DMS53 treated with DMSO at 0.1 percent for 48 hours (cell line): Measurements from ENCODE around the gene SBK2.
A peak's percentile ranks its signal among the peaks of the same experiment; 100 is the strongest.
"Not testable (repeated sequence)": the region's sequence is repeated elsewhere in the genome, so short reads cannot be mapped to it uniquely, and the experiment has no call there.

Source experiments
- DNase-seq: peaks from one replicate; lab custom pipeline; 2025; ENCODE audit not compliant: unreplicated experiment; lab: John Stamatoyannopoulos, UW

The SBK2 gene

DNA sequence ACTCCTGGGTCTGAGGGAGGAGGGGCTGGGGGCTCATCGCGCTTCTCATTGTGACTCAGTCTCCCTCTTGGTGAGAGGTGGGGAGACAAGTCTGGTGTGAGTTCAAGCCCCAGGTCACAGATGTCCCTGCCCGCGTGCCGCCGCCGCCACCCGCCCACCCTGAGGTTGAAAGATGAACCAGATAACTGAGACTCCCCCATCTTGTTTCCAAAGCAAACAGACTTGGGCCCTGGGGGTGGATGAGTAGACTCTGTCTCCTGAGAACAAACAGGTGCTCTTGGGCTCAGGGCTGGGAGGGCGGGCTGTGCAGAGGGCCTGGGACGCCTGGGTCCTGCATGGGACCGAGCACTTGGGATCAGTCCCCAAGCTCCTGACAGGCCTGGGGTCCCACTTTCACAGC lies 567 bp downstream of the SBK2 start:
- DNase-seq: no peak

DNA sequence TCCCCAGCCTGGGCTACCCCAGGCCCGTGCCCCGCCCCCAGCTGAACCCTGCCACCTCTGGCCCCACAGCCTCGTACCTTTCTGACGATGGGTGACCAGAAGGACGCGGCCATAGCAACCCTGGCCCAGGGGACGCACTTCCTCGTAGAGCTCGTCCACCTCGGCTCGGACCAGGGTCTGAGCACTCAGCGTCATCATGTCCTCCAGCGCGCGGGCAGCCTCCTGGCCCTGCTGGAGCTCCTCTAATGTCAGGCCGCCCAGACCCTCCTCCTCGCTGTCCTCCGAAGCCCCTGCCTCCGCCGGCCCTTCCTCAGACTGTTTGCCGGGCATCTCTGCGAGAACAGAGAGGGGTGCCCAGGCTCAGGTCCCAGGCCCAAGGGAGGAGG lies 975 bp downstream of the SBK2 start:
- DNase-seq: no peak

DNA sequence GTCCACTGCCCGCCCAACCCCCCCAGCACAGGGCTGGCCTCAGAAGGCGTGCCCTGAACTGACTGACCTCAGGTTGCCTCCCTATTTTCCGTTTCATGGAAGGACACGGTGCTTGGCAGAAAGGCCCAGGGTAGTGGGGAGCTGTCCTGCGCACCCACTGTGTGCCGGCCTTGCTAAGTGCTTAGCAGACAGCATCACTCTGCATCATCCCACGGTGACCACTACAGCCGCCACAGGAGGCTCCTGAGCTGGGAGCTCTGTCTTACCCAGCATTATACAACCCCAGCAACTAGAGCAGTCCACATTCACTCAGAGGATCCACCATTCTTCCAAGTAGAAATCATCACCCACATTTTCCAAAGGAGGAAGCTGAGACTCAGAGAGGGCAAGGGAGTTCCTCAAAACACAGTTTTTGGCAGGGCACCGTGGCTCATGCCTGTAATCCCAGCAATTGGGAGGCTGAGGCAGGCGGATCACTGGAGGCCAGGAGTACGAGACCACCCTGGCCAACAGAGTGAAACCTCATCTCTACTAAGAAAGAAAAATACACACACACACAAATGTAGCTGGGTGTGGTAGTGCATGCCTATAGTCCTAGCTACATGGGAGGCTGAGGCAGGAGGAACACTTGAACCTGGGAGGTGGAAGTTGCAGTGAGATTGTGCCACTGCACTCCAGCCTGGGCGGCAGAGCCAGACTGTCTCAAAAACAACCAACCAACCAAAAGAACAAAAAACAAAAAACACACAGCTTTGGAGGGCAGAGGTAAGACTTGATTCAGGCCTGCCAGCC lies 1.6 kb downstream of the SBK2 start:
- DNase-seq: no peak

DNA sequence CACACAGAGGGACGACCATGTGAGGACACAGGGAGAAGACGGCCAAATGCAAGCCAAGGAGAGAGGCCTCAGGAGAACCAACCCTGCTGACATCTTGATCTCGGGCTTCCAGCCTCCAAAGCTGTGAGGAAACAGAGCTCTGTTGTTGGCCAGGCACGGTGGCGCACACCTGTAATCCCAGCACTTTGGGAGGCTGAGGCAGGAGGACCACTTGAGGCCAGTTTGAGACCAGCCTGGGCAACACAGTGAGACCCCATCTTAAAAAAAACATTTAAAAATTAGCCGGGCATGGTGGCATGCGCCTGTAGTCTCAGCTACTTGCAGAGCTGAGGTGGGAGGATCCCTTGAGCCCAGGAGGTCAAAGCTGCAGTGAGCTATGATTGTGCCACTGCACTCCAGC lies 2.7 kb downstream of the SBK2 start:
- DNase-seq: not testable (repeated sequence)

DNA sequence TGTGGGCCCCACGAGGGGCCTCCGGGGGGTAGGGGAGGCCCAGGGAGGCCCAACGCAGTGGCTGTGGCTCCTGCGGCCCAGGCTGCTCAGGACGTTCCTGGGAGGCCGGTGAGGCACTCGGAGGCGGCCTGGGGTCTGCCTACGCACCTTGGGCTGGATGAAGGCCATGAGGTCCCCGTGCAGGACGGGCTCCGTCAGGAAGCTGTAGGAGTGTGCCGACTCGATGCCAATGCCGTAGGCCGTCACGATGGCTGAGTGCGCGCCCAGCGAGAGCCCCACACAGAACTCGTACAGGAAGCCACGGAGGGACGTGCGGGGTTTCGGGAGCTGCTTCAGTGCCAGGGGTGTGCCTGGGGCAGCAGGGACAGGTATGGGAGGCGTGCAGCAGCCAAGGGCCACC lies 5.9 kb downstream of the SBK2 start:
- DNase-seq: no peak

DNA sequence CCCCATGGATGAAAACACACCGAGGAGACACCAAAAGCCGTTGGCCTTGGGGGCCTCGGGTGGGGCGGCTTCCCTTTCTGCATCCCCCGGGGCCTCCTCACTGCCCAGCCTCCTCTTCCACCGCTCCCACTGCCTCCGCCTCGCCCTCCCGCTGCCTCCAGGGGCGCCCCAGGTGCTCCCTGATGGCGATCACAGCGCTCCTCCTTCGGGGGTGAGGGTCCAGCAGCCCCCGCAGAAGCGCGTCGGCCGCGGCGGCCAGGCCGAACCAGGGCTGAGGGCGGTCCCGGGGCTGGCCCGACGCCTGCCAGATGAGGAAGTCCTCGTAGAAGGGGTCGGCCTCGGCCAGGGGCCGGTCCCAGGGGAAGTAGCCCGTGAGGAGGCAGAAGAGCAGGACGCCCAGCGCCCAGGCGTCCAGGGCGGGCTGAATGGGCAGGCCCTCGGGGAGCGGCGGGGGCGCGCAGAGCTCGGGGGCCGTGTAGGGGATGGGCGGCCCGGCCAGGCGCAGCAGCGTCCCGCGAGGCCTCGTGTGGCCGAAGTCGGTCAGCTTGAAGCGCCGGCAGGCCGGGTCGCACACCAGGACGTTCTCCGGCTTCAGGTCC lies 7.2 kb downstream of the SBK2 start:
- DNase-seq: no peak

DNA sequence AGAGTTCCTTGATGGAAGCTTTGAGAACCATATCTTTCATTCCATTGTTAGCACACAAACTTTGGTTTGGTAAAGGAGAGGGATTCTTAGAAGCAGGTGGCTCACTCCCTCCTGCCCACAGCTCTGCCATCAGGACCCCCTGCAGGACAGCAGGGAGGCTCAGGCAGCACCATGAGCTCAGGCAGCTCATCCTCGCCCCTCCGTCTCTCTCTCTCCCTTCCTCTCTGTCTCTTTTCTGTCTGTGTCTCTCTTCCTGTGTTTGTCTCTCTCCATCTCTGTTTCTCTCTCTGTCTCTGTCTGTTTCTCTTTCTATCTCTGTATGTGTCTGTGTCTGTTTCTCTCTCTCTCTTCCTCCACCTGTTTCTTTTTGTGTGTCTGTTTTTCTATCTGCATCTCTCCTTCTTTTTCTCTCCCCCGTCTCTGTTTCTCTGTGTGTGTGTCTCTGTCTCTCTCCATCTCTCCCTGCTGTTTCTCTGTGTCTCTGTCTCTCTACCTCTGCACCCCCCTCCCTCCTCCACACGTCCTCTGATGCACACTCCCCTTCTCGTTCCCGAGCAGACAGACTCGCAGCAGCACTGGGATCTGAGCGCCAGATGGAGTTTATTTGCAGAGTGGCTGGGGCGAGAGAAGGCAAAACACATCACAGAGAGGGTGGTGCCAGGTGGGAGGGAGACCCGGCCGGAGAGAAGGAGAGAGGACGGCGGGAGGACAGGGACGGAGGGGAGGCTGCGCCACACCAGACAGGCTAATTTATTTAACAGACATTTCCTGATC lies 8.7 kb downstream of the SBK2 start:
- peak; percentile 91 for DNase-seq

DNA sequence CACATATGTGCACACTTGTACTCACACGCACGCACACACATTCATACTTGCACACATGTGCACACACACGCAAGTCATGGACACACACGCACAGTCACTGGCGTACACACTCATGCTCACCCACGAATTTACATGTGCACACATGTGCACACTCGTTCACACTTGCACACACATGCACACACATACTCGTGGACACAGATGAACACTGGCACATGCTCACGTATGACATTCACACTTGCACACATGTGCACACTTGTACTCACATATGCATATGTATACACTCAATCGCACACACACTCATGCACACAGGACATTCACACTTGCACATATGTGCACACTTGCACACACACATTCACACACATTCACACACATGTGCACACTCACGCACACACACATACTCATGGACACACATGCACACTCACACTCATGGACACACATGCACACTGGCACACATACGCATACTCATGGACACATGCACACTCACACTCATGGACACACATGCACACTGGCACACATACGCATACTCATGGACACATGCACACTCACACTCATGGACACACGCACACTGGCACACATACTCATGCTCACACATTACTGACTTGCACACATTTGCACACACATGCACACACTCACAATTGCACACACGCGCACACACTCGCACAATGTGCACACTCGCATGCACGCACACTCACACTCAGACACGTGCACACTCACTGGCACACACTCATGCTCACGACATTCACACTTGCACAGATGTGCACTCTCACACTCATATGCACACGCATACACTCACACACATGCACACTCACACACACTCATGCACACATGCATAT lies 9.5 kb downstream of the SBK2 start:
- no peak for DNase-seq

DNA sequence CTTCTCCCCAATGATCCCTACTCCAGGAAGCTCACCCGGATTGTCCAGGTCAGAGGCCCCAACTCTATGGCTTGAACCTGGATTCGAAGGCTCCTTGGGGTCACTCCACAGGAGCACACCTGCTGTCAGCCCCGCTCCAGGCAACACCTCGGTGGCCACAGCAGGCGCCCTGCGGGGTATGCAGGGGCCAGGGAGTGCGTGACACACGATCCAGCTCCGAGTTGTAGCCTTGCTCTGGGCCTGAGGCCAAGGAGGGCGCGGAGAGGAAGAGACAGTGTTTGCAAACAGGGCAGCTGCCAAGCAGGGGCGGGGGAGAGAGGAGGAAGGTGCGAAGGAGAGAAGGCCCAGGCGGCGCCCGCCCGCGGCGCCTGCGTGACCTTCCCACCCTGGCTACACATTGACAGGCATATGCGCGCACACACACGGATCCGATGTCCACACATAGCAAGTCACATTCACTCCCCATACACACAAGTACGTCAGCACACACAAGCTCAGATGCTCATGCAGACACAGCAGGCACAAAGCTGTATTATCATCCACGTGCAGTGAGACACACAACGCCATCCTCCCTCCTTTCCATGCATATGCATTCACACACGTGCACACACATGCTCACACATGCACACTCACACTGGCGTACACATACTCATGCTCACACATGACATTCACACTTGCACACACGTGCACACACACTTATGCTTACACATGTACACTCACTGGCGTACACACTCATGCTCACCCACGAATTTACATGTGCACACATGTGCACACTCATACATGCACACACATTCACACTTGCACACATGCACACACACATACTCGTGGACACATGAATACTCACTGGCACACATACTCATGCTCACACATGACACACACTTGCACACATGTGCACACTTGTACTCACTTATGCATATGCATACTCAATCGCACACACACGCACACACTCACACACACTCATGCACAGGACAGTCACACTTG lies 10.4 kb downstream of the SBK2 start:
- DNase-seq: peak; percentile 91

DNA sequence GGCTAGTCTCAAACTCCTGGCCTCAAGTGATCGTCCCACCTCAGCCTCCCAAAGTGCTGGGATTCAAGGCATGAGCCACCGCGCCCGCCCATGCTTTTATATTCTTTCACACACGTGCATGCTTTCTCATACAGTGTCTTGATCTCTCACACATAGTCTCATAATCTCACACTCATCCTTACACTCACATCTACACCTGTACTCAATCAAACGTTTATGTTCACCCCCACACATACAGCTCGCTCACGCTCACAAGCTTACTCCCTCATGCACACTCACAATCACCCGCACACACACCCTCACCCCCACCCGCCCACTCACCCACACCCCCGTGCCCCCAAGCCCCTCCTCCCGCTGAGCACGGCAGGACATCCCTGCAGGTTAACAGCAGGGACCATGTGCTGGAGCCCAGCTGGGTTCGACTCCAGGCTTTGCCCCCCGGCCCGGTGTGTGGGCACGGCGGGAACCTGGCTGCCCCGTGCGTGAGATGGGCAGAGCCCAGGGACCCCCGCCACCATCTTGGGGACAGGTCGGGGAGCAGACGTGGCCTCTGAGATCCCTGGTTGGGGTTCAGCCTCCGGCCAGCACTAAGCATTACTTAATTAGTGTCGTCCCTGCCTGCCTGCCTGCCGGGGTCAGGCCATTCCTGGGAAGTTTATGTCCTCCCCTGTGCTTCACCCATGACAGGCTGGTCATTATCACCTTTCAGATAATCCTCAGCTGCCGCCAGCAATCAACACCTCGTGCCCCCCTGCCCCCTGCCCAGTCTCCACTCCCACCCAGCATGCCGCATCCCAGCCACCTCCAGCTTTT lies 11.4 kb downstream of the SBK2 start:
- no peak for DNase-seq

DNA sequence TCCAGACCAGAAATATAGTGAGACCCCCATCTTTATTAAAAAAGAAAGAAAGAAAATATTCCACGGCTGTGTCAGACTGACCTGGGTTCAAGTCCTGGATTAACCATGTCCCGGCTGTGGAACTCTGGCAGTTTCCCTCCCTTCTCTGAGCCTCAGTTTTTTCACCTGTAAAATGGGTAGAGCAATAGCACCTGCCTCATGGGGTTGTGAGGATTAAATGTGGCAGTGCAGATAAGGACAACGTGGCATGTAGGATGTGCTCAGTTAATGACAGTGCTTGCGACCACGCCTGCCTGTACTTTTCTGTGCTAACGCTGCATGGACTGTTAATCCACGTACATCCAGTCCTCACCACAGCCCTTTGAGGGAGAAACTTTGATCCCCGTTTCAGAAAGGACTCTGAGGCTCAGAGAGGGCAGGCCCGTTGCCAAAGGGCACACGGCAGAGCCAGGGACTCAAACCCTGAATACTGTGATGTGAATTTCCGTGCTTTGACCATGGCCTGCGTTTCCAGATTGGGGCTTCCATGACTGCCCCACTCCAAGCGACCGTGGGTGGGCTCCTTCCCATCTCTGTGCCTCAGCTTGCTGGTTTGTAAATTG lies 16.1 kb downstream of the SBK2 start:
- no peak for DNase-seq

DNA sequence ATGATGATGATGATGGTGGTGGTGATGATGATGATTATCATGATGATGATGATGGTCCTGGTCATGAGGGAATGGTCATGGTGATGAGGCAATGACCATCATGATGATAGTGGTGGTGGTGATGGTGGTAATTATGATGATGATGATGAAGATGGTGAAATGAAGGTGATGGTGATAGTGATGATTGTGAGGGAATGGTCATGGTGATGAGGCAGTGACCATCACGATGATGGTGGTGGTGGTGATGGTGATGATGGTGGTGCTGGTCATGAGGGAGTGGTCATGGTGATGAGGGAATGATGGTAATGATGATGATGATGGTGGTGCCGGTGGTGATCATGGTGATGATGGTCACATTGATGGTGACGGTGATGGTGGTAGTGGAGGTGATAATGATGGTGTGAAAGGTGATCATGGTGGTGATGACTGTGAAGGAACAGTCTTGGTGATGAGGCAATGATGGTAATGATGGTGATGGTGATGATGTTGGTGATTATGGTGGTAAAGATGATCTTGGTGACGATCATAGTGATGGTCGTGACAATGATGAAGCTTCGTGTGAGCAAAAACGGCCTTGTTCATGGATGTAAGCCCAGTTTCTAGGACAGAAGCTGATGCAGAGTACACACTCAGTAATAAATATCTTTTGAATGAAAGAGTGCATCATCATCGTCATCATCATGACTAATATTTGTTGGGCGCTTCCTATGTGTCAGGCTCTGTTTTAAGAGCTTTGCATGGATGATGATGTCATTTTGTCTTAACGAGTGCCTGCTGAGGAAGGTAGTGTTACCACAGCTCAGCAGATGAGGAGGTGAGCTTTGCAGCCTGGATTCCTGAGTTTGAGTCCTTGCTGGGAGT lies 17.3 kb downstream of the SBK2 start:
- peak; percentile 74 for DNase-seq

DNA sequence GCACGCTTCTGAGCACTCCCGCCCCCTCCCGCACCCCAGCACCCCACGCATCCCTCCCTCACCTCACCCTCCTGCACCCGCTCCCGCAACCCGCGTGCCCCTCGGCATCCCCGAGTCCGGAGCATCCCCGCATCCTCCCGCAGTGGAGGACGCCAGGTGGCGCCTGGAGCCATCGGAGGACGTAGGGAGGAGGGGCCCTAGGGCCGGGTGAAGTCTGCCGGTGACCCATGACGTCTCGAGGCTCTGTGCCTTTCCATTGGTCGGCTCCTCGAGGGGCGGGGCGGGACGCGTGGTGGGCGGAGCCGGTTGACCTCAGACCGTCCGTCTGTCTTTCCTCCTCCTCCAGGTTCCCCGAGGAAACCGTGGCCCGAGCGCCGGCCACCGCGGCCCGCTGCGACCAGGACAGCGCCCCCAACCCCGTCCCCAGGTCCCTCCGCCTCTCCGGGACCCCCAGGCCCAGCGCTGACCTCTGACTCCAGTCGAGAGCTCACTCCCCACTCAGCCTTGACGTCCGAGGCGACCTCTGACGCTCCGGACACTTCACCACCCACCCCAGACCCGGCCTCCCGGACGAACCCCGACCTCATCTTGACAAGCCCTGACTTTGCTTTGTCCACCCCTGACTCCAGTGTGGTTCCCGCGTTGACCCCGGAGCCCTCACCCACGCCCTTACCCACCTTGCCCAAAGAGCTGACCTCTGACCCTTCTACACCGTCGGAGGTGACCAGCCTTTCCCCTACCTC lies 19.9 kb downstream of the SBK2 start:
- DNase-seq: peak; percentile 74

DNA sequence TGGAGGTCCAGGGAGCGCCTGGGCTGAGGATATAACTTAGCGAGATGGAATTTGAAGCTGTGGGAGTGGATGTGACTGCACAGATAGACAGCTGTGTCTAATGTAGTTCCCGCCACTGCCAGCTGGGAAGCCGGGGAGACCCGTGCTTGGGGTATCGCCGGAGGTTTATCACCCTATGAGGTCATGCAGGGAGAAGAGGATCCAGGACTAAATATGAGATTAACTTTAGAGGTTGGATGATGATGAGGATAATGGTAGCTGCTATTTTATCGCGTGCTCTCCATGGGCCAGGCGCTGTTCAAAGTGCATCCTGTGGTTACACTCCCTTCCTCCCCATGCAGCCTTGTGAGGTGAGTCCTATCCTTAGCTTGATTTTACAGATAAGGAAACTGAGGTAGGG lies 28.8 kb downstream of the SBK2 start:
- no peak for DNase-seq

DNA sequence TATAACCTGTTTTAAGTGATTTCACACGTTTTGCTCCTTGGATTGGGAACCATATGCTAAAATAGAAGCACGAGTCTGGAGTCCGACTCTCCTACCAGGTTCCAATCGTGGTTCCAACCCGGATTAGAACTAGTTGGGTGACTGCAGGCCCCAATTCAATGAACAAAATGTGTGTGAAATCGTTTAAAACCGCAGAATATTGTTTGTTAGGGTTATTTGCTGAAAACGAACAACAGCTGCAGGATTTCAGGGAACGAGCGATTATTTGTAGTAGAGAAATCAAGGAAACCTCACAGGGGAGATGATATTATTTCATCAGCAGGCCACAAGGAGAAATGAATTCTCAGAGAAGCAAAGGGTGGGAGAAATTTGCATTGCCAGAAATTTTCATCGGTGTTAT lies 32.0 kb downstream of the SBK2 start:
- no peak for DNase-seq

DNA sequence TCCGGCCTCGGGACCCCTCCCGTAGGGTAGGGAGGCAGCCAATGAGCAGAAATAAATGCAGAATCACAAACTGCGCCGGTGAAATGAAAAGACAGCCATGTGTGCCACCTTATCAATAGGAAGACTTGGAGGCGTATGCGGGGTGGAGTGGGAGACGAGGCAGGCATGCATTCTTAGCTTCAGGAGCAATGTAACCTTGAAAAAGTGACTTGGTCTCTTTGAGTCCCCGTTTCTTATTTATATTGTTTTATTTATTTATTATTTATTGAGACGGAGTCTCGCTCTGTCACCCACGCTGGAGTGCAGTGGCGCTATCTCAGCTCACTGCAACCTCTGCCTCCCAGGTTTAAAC lies 32.7 kb downstream of the SBK2 start:
- DNase-seq: no peak

DNA sequence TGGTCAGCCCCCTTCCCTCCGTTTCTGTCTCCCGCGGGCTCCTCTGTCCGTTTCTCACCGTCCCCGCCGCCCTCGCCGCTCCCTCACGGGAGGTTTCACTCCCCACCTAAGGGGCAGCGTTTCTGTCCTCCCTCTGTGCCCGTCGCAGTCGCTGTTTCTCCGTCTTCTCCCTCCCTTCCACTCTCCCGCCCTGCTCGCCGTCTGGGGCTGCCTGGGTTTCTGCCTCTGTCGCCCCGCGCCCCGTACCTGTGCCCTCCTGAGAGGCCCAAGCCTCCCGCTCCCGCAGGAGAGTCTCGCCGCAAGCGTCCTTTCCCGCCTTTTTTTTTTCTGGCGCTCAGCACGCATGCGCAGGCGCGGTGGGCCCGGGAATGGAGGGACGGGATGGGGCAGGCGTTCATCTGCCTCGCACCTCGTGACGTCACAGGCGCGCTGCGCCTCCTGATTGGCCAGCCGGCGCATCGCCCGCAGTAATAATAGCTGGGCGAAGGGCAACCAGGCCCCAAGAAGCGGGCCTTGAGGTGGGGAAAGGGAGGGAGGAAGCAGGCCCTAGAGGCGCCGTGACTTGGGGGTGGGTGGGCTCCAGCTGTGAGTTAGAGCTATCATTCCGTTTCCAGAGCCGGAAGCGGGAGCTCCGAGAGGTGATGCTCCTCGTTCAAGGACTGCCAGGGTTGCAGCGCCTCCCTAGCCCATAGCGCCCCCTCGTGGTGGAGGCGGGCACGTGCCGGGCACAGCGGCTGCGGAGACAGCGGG lies 33.3 kb downstream of the SBK2 start:
- peak; percentile 89 for DNase-seq
